Left ventricle myocardium inferior (tissue), 1 donor: ENCODE data around the gene PLXNA2. TPM values are rescaled to one million over a fixed set of nuclear protein-coding genes. Genes with fewer than 3 reads are reported as not detected.

Source experiments
- DNase-seq: peaks from one replicate; pipeline ENCODE4 v3.0.0-alpha.2; 2020
- H3K27ac ChIP-seq: fragments of 200-600 bp; replicated peaks from 2 replicates; pipeline ENCODE4 v1.8.0; 2021
- H3K27me3 ChIP-seq: fragments of 200-600 bp; 2 replicates; pipeline ENCODE4 v1.8.0; 2021; ENCODE audit warnings: low read depth
- H3K36me3 ChIP-seq: fragments of 200-600 bp; 2 replicates; pipeline ENCODE4 v1.8.0; 2021
- H3K4me1 ChIP-seq: fragments of 200-600 bp; 2 replicates; pipeline ENCODE4 v1.8.0; 2021
- H3K4me3 ChIP-seq: fragments of 200-600 bp; 2 replicates; pipeline ENCODE4 v1.8.0; 2021; ENCODE audit warnings: mild to moderate bottlenecking, moderate library complexity
- H3K9me3 ChIP-seq: fragments of 200-600 bp; replicated peaks from 2 replicates; pipeline ENCODE4 v1.8.0; 2021
- CTCF ChIP-seq: fragments of 200-600 bp; IDR thresholded peaks from 2 replicates; pipeline ENCODE4 v1.8.0; 2021; ENCODE audit warnings: antibody characterized with exemption, mild to moderate bottlenecking, borderline replicate concordance
- intact Hi-C: fragments of 100-400 bp; cut with micrococcal nuclease; formaldehyde crosslinking; loops from one replicate; pipeline ENCODE4 v1.11.0; 2022
- total RNA-seq: library from RNA; stranded (reverse); fragmentation: NEBNext Ultra II Directional; extraction: Animal tissue kit (Norgen Biotek cat#: 25700); gene quantifications from one replicate; pipeline ENCODE4 v1.2.1, GENCODE V29; 2021
- donor health status: DM: no; HTN: yes; CAD: no; lungs with severe emphysema.

Gene PLXNA2
- total RNA-seq, 1 donor from 2014 or later, result 29.1 TPM

- TF ChIP-seq CTCF, result no peak
- intact Hi-C loops, result no loop called here
- Histone ChIP-seq H3K27ac (no peak overlapping the region), H3K4me3 (no peak overlapping the region), H3K4me1 (peaks cover 33% of the 10 kb centered on the region), H3K36me3 (peaks cover 70% of the 10 kb centered on the region), H3K27me3 (no peaks in the 10 kb centered on the region), H3K9me3 (no peaks in the 10 kb centered on the region)
- no peak for DNase-seq
Measured at GRCh38 chr1:208044589-208045462, 199.4 kb downstream of the PLXNA2 start.

GRCh38 chr1:208043691-208044181 lies 200.4 kb downstream of the PLXNA2 start:
- TF ChIP-seq CTCF, result no peak
- peak; percentile 52 for DNase-seq
- no peaks in the 10 kb centered on the region for H3K27me3 ChIP-seq
- no peaks in the 10 kb centered on the region for H3K9me3 ChIP-seq
- intact Hi-C loops, result no loop called here
- H3K36me3 ChIP-seq, result peaks cover 75% of the 10 kb centered on the region
- no peak overlapping the region for H3K4me3 ChIP-seq
- H3K27ac ChIP-seq, result no peak overlapping the region
- peaks cover 33% of the 10 kb centered on the region for H3K4me1 ChIP-seq

GRCh38 chr1:208042868-208043267 lies 201.3 kb downstream of the PLXNA2 start:
- Histone ChIP-seq H3K36me3 (peaks cover 84% of the 10 kb centered on the region), H3K4me3 (no peak overlapping the region), H3K9me3 (no peaks in the 10 kb centered on the region), H3K4me1 (peaks cover 33% of the 10 kb centered on the region), H3K27ac (no peak overlapping the region), H3K27me3 (no peaks in the 10 kb centered on the region)
- DNase-seq, result no peak
- intact Hi-C loops, result no loop called here
- TF ChIP-seq CTCF, result no peak

- H3K4me1 ChIP-seq, result peaks cover 25% of the 10 kb centered on the region
- H3K27ac ChIP-seq, result no peak overlapping the region
- intact Hi-C loops, result no loop called here
- no peaks in the 10 kb centered on the region for H3K27me3 ChIP-seq
- no peaks in the 10 kb centered on the region for H3K9me3 ChIP-seq
- H3K36me3 ChIP-seq, result peaks cover 85% of the 10 kb centered on the region
- no peak overlapping the region for H3K4me3 ChIP-seq
- TF ChIP-seq CTCF, result no peak
- no peak for DNase-seq
Measured at GRCh38 chr1:208042041-208042615, 202.1 kb downstream of the PLXNA2 start.

- Histone ChIP-seq H3K4me1 (peaks cover 21% of the 10 kb centered on the region), H3K27me3 (no peaks in the 10 kb centered on the region), H3K4me3 (no peak overlapping the region), H3K9me3 (no peaks in the 10 kb centered on the region), H3K27ac (no peak overlapping the region), H3K36me3 (peaks cover 87% of the 10 kb centered on the region)
- intact Hi-C loops, result no loop called here
- no peak for TF ChIP-seq CTCF
- DNase-seq, result no peak
Measured at GRCh38 chr1:208041505-208041904, 202.7 kb downstream of the PLXNA2 start.
